GM19025 (cell line): Measurements from ENCODE around the gene HPS4.
"Not testable (repeated sequence)": the region's sequence is repeated elsewhere in the genome, so short reads cannot be mapped to it uniquely, and the experiment has no call there.

Experiments
- ATAC-seq: cut with Tn5 transposase; IDR thresholded peaks from one replicate; pipeline ENCODE4 v1.9.1; 2021; ENCODE audit warnings: mild to moderate bottlenecking, low read depth, moderate library complexity; ENCODE audit not compliant: unreplicated experiment

HPS4 gene

DNA sequence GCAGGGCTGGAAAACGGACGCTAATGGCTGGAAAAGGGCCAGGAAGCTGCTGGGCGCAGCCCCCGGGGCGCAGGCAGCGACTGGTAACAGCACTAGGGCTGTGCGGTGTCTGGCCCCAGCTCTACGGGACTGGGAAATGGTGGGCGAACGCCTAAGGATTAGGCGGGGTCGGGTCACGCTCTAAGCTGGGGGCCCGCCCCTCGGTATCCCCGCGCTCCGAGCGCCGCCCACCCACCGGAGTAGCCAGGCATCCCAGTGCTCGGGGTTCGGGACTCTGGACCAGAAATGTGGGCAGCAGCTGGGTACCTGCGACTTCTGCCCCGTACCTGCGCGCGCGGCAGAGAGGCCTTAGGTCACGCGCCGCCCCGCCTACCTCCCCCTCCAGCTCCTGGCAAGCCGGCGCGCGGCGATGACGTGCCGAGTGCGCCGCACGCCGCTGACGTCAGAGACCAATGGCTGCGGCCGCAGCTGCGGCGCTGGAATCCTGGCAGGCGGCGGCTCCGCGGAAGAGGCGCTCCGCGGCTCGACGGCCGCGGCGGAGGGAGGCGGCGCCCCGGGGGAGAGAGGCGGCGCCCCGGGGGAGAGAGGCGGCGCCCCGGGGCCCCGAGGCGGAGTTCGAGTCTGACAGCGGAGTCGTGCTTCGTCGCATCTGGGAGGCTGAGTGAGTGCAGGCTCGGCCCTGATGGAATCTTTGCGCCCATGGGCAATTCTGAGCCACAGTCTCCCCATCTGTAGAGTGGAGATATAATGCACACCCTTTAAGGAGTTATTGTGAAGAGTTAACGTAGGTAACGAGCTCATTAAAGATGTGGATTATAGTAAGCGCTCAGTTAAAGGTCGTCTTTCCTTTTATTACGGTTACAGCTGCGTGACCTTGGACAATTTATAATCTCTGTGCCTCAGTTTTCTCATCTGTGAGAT, at the start of gene HPS4, which contains the start of gene SRRD:
Gene HPS4, minus strand, starts transcription at position 345 of the 921 bp plus-strand sequence. CDS start 2,021 bp downstream, outside the sequence.
Gene SRRD, plus strand, starts transcription at position 439 of the 921 bp plus-strand sequence. Its CDS starts 14 bp downstream, at position 453.
- ATAC-seq: peak; percentile 77

DNA sequence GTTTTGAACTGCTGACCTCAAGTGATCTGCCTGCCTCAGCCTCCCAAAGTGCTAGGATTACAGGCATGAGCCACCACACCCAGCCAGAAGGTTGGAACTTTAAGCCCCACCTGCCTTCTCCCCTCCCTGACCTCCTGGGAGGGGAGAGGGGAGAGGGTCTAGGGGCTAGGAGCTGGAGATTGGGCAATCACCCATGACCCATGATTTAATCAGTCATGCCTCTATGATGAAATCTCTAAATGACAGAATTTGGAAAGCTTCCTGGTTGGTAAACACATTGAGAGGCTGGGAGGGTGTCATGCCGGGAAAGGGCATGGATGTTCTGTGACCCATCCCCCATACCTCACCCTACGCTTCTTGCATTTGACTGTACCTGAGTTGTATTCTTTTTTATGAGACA, 45.8 kb upstream of the HPS4 start:
- no peak for ATAC-seq

DNA sequence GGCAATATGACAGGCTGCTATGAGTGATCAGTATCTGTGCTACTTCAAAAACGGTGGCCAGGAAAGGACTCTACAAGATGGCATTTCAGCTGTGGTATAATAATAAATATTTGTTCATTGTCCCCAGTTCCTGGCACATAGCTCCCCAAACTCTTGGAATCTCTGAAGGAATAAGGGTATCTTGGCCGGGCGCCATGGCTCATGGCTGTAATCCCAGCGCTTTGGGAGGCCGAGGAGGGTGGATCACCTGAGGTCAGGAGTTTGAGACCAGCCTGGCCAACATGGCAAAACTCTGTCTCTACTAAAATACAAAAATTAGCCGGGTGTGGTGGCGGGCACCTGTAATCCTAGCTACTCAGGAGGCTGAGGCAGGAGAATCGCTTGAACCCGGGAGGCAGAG, 44.9 kb upstream of the HPS4 start:
- not testable (repeated sequence) for ATAC-seq

DNA sequence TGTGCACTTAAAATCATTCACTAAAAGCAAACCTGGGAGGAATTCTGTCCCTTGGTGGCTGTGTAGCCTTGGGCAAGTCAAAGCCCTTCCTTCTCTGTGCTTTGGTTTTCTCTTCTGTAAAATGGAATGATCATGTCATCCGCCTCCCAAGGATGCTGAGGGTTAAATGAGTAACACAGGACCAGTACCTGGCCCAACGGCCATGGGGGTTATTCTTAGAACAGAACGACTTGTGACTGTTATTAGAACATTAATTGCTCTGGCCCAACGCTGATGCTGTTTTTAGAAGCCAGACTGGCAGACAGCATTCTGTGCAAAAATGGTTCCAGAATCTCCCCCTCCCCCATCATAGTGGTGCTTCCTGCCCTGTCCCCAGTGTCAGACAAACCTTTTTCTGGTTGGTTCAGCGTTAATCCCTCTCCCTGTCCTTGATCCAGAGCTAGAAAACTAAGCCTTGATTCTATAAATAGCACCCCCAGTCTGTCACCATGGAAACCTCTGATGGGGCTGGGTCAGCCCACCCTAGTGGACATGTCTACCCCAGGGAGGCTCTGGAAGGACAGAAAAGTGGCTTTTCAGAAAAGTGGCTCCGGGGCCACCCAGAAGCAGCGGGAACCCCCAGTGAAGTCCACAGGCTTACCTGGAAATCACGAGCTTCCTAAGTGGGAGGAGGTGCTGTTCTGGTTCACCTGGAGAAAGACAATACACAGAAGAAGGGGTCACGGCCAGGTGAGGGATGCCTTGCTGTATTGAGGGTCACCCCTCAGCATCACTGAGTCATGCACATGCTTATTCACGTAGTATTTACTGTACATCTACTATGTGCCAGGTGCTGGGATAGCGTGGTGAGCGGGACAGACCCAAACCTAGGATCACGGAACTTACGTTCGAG, 44.2 kb upstream of the HPS4 start:
- no peak for ATAC-seq

DNA sequence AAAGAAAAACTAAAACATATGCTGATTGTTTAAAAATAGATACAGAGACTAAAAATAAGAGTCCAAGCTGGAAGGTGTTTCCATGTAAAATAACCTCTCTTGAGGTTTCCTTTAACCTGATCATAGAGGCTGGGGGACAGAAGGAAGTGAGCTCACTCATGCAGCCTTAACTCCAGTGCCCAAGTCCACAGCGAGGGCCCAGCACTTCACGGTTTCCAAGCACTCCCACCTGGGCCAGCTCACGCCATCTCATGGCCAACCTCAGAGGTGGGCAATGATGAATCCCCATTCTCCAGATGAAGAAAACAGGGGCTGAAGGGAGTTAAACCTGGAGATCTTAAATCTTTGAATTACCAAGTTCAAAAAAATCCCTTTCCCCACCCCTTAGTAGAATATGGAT, 43.6 kb upstream of the HPS4 start:
- no peak for ATAC-seq

DNA sequence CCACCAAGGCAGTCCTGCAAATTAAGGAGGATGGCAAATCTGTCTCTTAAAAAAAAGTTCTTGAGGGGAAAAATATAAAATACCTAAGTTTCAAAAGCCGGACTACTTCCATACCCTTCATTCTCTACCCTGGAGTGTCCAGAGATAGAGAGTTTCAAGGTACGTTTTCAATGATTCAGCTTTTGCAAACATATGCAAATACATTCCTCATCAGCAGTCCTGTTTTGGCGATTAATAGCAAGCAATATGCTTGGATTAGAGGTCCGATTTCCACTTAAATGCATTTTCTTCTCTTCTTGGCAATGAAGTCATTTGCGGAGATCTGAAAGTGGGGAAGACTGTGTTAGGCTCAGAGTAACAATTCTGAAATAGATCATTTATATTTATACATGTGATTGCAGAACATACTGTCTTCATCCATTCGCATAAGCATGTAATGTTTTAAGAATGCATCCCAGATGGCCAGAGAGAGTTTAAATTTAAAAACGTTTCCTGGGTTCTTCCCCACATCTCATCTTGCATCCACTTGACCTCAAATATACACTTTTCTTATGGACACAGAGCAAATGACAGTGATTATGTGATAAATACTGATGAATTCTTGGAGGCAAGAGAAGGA, 42.5 kb upstream of the HPS4 start:
- ATAC-seq: no peak

DNA sequence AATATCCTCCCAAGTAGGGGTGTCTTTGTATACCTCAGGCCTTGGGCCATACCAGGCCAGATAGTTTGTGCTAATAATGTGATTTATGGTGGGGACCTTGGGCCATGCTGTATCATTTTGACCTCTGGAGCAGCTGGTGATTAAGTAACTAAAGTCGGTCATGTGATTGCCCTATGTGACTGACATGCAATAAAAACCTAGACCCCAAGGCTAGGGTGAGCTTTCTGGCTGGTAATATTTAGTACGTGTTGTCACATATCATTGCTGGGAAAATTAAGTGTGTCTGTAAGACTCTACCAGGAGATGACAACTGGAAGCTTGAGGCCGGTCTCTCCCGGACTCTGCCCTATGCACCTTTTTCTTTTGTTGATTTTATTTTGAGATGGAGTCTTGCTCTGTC, 41.3 kb upstream of the HPS4 start:
- no peak for ATAC-seq

DNA sequence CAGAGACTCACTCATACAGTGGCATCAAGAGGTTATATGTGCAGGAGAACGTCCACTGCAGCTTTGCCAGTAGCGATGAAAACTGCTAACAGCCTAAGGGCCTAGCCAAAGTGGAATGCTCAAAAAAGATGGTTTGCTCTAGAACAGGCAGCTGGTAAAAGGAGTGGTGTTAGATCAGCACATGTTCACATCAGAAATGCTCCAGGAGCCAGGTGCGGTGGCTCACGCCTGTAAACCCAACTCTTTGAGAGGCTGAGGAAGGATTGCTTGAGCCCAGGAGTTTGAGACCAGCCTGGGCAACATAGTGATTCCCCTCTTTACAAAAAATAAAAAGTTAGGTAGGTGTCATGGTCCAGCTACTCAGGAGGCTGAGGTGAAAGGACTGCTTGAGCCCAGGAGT, 39.0 kb upstream of the HPS4 start:
- ATAC-seq: no peak

DNA sequence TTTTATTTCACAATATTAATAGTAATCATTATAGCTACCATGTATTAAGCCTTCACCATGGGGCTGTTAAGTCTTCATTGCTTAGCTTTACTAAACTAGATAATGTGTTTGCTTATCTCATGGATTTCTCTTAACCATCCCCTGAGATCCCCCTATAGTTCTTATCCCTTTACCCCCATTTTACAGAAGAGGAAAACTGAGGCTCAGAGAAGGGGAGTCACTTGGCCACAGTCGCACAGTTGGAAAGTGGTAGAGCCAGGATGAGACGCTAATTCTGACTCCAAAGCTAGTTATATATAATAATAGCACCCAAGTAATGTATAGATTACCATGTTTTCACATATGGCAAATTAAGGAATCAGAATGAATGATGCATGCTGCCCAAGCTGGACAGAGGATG, 38.4 kb upstream of the HPS4 start:
- ATAC-seq: no peak

DNA sequence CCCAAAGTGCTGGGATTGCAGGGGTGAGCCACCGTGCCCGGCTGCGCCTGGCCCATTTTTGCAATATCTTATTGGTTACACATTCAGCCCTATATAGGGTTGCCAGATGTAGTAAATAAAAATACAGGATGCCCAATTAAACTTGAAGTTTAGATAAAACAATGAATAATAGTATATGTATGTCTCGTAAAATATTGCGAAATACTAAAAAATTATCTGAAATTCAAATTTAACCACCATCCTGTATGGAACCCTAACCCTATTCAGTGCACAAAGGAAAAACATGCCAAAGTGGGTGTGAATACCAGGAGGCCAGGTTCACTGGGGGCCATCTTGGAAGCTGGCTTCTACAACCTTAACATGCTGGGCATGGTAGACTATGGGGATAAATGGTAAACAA, 33.8 kb upstream of the HPS4 start:
- no peak for ATAC-seq

DNA sequence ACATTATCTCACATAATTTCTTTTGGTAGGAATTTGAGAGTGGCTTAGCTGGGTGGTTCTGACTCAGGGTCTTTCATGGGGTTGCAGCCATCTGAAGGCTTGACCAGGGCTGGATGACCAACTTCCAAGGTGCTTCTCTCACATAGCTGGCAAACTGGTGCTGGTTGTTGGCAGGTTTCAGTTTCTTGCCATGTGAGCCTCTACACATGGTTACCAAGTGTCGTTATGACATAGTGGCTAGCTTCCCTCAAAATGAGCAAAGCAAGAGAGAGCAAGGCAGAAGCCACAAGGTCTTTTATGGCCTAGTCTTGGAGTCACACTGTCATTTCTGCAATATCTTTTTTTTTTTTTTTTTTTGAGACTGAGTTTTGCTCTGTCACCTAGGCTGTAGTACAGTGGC, 32.9 kb upstream of the HPS4 start:
- no peak for ATAC-seq

DNA sequence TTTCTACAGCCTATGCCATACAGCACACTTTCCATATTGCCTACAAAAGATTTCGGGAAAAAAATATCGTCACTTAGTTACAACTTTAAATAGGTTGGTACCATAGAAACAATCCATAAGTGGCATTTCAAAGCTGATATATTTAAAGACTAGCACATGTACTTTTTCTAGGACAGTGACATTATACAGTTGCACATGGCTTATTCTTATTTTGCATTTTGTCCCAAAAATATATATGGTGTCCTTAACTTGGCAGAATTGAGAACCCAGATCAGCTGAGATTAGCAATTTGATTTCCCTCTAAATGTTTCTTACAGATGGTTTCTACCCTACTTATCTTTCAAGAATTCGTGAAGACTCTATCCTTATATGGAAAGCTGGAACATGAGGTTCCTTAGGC, 32.3 kb upstream of the HPS4 start:
- no peak for ATAC-seq

DNA sequence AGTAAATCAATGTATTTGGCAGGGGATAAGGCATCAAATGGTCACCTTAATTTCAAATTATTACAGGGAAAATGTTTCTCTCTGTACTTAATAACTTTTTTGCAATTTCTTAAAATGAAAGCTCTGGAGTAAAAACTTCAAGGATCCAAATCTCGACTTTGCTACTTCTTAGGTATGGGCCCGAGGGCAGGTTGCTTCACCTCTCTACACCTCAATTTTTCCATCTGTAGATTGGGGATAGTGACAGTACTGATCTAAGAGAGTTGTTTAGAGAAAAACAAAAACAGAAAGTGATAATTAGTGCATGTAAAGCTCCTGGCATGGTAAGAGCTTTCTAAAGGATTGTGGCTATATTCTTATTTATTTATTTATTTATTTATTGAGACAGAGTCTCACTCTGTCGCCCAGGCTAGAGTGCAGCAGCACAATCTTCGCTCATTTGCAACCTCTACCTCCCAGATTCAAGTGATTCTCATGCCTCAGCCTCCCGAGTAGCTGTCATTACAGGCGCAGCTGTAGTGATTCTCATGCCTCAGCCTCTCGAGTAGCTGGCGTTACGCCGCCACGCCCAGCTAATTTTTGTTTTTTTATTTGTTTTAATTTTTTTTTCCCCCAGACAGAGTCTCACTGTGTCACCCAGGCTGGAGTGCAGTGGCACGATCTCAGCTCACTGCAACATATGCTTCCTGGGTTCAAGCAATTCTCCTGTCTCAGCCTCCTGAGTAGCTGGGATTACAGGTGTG, 31.0 kb upstream of the HPS4 start:
- no peak for ATAC-seq

DNA sequence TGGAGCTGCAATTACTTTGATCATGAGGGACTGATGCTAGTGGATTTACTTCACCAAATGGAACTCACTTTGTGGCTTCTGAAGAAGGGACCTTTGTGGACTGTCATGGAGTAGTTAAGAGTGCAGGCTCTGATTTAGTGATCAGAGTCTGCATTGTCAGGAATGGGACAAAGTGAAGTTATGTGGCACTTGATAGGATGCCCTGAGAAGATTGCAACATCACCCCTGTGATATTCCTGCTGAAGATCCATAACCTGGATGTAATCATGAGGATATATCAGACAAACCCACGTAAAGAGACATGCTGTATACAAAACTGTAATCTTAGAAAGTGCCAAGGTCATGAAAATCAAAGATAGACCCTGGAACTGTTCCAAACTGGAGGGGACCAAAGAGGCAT, 30.3 kb upstream of the HPS4 start:
- ATAC-seq: no peak

DNA sequence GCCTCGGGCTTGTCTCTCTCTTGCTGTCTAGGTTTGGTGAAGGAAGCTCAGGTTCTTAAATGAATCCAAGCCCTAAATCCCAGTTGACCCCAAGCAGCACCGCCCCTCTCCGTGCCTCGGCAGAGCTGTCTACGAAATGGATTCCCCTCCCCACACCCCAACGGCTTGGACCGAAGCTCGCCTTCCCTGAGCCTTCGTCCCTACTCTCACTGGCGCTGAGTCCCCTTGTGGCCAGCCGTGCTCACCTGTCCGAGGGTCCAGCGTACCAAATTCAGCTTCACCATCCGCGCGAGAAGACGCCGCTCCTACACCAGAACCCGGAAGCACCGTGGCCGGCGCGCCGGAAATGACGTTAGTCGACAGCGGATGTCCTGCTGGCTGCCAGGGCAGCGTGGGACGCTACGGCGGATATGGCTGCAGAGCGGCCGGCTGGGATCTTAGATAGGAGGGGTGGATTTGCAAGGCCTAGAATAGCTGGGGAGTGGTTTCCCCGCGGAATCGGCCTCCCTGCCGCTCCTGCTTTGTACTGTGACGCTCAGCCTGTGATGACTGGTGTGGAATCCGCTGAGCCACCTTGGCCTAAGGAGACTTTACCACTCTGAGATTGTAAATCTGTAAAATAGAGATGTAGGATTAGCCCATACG, 28.7 kb upstream of the HPS4 start, which contains the start of gene TFIP11:
Gene TFIP11, minus strand, starts transcription at position 325 of the 645 bp plus-strand sequence. CDS start 2,201 bp downstream, outside the sequence.
- peak; percentile 94 for ATAC-seq

DNA sequence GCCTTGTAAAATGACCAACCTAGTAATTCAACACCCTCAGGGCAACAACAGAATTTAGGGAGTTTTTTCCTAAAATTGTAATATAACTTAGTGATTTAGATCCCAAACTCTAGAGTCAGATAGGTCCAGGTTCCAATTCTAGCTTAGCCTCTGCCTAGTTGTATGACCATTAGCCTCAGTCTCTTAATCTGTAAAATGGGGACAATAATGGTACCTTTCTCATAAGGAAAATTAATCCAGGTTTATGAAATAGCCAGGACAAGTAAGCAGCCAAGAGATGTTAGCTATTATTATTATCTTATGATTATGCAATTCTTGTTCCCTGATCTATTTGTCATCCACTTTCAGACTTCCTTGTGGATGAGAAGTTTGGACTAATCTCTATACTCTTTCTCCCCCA, 24.6 kb upstream of the HPS4 start:
- no peak for ATAC-seq

DNA sequence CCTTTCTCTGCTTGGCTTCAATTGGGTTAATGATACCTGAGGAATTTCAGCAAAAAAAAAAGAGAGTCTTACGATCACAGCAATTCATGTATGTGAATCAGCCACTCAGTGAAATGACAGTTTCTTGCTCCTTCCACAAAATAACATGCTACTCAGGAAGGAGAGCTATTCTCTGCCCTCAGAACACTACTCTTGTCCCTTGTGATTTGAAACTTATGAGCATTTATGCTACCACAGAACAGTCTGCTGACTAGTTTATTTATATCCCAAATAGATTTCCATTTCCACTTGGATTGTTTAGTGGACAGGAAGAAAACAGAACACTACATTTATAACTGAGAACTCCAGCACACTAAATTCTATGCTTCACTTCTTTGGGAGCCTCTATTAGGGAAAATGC, 20.2 kb upstream of the HPS4 start:
- ATAC-seq: no peak

DNA sequence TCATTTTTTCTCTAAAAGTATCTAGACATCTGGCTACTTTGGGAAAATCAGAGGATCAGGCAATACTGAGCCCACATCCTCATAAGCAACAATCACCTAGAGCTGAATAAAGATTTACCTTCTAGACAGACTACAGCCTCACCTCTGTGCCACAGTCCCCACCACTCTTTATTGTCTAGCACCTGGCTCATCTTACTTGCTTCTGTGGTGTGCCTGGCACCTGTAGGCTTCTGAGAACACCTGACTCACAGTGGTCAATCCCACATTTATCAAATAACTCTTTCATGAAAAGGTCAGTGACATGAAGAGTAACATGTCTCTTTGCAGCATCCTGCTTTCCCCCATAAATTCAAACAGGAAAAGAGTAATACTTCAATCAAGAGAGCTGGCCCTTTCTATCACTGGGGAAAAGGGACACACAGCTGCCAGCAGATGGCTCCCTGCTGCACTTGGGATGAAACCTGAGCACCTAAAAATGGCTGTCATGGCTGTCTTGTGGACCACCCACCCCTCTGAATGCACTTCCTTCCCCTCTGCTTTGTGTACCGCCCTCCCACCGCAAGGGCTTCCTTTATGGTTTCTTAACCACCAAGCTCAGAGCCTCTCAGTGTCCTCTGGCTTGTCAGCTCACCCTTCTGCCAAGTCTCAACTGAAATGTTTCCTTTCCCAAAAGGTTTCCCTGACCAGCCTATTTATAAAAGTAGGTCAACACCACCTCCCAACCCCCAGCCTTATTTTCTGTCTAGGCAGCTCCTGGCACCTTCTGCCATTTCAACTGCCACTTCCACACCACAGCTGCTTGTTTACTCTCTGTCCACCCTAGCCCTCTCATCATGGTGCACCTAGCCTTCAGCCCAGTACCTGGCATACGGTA, 19.3 kb upstream of the HPS4 start:
- no peak for ATAC-seq

DNA sequence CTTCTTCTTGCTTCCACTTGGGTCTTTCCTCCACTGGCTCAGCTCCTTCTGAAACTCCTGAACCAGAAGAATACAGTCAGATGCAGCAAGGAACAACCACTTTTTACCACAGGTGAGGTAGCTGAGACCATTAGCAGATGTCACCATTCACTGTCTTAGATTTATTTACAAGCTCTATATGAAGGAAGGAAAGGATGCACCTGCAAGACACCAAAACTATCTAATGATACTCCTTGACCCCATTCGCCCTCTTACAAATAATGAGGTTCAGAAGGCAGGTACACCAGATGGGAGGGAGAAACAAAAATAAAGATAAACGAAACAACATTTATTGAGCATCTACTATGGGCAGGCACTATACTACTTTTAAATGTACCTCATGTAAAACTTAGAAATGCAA, 18.4 kb upstream of the HPS4 start:
- ATAC-seq: no peak
